Stimulated activated CD4-positive, alpha-beta T cell treated with anti-CD3 and anti-CD28 coated beads, Interleukin-15, amount 100 ng/mL, for 48 hours (primary cell): ENCODE measurements around the gene CUL3.
"Not testable (repeated sequence)": the region's sequence is repeated elsewhere in the genome, so short reads cannot be mapped to it uniquely, and the experiment has no call there.

Source experiments
- DNase-seq, 2 donors: peaks; one replicate each; pipeline ENCODE4 v3.0.0-alpha.2; 2020; ENCODE audit warnings: low read depth in 2 of 2

CUL3 gene

GRCh38 chr2:224585211-224586088, at the start of gene CUL3:
TSS of gene CUL3 (minus strand) at chr2:224585363. CDS start at chr2:224585009, 354 bp downstream.
- DNase-seq: peak; percentile 99

DNA sequence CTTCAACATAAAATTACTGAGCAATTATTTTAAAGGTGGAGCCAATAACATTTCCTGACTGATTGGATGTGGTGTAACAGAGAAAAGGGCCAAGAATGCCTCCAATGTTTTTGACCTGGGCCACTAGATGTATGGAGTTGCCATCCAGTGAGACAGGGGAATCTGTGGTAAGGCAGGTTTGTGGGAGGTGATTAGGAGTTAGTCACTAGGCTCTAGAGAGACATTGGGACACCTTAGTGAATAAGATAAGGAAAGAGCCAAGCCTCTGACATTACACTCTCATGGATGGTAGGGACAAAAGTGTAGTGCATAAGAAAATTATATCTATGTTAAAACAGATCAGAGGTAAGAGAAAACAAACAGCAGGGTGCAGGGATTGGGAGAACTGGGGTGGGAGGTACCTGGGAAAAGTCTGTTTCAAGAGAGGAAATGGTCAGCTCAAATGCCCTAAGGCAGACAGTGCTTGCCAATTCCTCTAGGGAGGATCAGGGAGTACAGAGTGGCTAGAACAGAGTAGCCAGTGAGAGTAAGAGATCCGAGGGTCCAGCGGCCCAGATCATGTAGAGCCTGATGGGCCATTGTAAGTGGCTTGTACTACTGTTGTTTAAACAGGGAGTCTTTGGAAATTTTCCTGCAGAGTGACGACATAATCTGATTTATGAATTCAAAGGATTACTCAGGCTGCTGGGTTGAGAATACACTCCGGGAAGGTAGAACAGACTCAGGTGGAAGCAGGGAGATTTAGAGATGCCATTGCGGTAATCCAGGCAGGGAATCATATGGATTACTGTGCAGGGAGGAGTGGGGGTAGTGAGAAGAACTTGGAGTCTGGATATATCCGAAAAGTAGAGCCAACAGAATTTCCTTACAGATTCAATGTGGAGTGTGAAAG, 45.7 kb upstream of the CUL3 start:
- no peak for DNase-seq

GRCh38 chr2:224628416-224628815, 43.3 kb upstream of the CUL3 start:
- DNase-seq: no peak

GRCh38 chr2:224626735-224627134, 41.6 kb upstream of the CUL3 start:
- no peak for DNase-seq

GRCh38 chr2:224613543-224614286, 28.6 kb upstream of the CUL3 start:
- no peak for DNase-seq

- no peak for DNase-seq
Observed at GRCh38 chr2:224612578-224612977, 27.4 kb upstream of the CUL3 start.

- no peak for DNase-seq
Observed at GRCh38 chr2:224611938-224612337, 26.8 kb upstream of the CUL3 start.

DNA sequence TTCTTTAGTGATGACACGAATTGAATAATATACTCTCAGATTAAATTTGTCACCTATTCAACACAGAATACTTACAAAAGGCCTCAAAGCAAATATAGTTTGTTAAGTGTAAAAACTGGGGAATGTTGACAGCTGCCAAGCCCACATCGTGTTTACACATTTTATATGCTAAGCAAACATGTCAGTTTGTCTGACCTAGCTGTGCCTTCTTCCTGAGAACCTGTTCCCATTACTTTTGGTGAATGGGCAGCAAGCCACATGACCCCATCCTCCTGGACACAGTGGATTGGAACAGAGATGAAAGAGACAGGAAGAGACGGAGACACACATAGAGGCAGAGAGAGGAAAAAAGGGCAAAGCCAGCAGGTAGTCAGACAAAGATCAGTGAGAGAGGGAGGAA, 22.9 kb upstream of the CUL3 start:
- DNase-seq: no peak

- peak in 1 of 2 donors; percentile 9 for DNase-seq
Observed at GRCh38 chr2:224603746-224604500, 18.8 kb upstream of the CUL3 start.

DNA sequence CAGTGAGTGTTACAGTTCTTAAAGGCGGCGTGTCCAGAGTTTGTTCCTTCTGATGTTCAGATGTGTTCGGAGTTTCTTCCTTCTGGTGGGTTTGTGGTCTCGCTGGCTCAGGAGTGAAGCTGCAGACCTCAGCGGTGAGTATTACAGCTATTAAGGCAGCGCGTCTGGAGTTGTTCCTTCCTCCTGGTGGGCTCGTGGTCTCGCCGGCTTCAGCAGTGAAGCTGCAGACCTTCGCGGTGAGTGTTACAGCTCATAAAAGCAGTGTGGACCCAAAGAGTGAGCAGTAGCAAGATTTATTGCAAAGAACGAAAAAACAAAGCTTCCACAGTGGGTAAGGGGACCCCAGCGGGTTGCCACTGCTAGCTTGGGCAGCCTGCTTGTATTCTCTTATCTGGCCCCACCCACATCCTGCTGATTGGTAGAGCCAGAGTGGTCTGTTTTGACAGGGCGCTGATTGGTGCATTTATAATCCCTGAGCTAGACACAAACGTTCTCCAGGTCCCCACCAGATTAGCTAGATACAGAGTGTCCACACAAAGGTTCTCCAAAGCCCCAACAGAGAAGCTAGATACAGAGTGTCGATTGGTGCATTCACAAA, 17.7 kb upstream of the CUL3 start:
- DNase-seq: not testable (repeated sequence)

DNA sequence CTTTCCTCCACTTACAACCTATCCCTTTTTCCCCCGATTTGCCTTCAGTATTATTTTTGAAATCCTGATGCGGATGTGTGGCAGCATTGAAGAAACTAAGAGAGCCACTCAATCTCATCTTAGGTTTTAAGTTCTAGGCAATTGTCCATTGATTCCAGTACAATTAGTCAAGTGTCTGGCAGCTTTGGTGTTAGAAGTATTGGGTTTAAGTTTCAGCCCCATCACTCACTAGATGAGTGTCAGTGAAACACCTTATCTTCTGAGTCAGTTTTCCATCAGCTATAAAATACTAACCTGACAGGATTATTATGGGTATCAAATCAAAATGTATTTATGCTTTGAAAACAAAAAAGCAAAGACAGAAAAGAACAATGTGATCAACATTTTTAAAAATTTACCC, 16.8 kb upstream of the CUL3 start:
- DNase-seq: no peak

DNA sequence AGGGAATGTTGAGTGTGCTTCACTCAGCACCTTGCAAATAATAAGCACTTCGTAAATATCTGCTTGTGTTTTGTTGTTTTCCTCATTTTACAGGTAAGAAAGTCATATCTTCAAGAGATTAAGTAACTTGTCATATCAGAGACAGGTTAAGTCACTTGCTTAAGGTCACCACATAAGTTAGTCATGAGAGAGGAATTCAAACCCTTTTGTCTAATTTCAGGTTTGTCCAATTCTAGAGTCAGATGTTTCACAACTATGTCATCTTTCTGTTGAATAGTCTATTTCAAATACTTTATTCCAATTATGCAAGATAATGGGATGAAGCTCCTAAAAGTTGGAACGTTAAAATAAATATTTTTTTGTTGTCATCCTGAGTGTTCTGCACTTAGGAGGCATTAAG, 13.5 kb upstream of the CUL3 start:
- no peak for DNase-seq

DNA sequence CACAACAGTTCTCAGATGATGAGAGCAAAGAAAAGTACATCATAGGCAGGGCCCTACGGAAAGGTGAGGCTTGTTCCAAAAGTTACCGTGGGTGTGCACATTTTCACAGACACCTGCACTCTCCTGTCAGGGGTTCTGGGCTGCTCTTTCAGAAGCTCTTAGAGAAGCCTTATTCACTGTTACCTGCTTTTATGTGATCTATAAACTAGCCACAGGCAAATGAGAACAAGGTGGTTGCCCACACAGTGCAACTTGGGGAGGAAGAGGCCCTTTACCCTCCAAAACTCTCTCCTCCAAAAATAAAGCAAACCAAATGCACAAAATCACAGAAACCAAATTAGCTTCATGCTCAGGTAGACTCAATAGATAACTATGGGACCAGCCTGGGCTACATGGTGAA, 11.1 kb upstream of the CUL3 start:
- no peak for DNase-seq

DNA sequence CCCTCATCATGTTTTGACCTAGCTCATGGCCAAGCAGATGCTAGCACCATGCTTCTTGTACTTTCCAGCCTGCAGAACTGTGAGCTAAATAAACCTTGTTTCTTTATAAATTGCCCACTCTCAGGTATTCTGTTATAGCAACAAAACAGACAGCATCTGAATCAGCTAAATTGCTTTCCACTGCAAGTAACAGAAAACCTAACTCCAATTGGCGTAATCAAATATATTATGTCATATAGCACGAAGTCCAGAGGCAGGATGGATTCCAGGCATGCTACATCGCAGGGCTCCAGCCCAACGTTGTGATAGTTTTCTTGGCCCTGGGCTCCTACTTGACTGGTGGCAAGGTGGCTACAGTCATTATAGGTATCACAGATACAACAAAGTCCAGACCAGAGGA, 10.4 kb upstream of the CUL3 start:
- DNase-seq: no peak

GRCh38 chr2:224594840-224595239, 9.7 kb upstream of the CUL3 start:
- no peak for DNase-seq

GRCh38 chr2:224591220-224591619, 6.1 kb upstream of the CUL3 start:
- no peak for DNase-seq

GRCh38 chr2:224586127-224586695, 1.0 kb upstream of the CUL3 start:
- DNase-seq: no peak

DNA sequence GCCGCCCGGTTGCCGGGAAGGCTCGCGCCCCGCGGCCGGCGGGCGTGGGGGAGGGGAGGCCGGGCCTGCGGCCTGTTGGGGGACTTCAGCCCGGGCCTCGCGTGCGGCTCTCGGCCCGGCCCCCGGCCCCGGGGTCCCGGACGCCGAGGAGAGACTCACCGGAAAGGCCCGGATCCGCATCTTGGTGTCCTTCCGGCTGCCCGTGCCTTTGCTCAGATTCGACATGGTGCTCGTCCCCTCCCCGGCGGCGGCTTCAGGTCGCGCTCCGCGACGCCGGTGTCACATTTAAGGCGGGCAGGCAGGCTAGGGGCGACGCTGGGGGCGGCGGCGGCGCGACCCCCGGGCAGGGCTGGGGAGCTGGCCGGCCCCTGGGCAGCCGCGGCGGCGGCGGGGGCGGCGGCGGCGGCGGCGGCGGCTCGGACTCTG, 365 bp downstream of the CUL3 start:
- peak; percentile 45 to 49 for DNase-seq

DNA sequence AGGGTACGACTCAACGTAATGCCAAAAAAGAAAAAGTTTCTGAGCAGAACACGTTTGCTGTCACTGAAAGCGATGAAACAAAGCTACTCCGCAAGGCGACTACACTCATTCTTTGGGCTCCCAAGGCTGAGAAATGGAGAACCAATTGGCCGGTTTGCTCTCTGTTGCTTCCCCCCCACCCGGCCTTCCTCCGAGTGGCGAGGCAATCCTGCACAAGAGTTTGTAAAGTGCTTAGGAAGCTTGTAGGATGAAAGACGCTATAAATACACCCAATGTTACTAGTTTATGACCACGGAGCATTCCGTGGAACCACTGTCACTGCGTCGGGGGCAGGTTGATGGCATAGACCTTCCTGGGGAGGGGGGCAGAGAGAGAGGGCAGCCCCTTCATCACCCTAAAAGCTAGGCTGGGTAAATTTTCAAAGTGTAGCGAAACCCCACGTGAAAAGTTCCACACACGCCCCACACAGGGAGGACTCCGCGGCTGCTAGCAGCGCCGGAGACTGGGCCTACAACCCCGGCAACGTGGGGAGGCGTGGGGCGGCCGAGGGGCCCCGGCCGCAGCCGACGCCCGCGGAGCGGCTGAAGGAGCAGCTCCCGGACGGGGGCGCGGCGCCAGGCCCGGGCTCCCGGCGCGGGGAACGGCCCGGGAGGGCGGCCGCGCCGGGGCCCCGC, 915 bp downstream of the CUL3 start:
- peak in 1 of 2 donors; percentile 19 for DNase-seq

- DNase-seq: not testable (repeated sequence)
Observed at GRCh38 chr2:224583033-224583432, 2.1 kb downstream of the CUL3 start.
